ENCODE data around the gene TPPP.

The TPPP gene

GRCh38 chr5:622946-623522, 70.1 kb downstream of the TPPP start:
- no peak for DNase-seq

- DNase-seq: no peak
Measured at GRCh38 chr5:622359-622758, 70.8 kb downstream of the TPPP start.

- no peak for DNase-seq
Measured at GRCh38 chr5:621341-621761, 71.8 kb downstream of the TPPP start.

GRCh38 chr5:620586-621180, 72.5 kb downstream of the TPPP start:
- DNase-seq: no peak

- DNase-seq: no peak
Measured at GRCh38 chr5:620152-620551, 73.0 kb downstream of the TPPP start.

- DNase-seq: no peak
Measured at GRCh38 chr5:619444-619843, 73.7 kb downstream of the TPPP start.

GRCh38 chr5:618450-618849, 74.7 kb downstream of the TPPP start:
- no peak for DNase-seq

- DNase-seq: no peak
Measured at GRCh38 chr5:617896-618295, 75.3 kb downstream of the TPPP start.

GRCh38 chr5:616484-617039, 76.6 kb downstream of the TPPP start:
- peak in 1 of 4 experiments; percentile 8 for DNase-seq

- DNase-seq: peak in 3 of 4 experiments; percentile 8 to 33 (median 18)
Measured at GRCh38 chr5:612498-613424, 80.4 kb downstream of the TPPP start.

GRCh38 chr5:611731-612486, 81.2 kb downstream of the TPPP start, which contains the start of gene CEP72:
Gene CEP72, plus strand, starts transcription at chr5:612340. Its CDS starts 22 bp downstream, at chr5:612362.
- DNase-seq: peak; percentile 91 to 98 (median 96)

- DNase-seq: no peak
Measured at GRCh38 chr5:610744-611730, 82.1 kb downstream of the TPPP start.

GRCh38 chr5:610011-610743, 83.0 kb downstream of the TPPP start:
- DNase-seq: no peak

Data from suppressor macrophage (primary cell).